Suppressor macrophage treated with lipopolysaccharide for 1 hour (primary cell): ENCODE measurements around the gene DHRS9.
A peak's percentile ranks its signal among the peaks of the same experiment; 100 is the strongest.
"Not testable (repeated sequence)": the region's sequence is repeated elsewhere in the genome, so short reads cannot be mapped to it uniquely, and the experiment has no call there.

Source experiments
- DNase-seq, 3 donors: peaks; one replicate each; pipeline ENCODE4 v3.0.0-alpha.2; 2020 to 2022

Gene DHRS9

GRCh38 chr2:169136428-169136827, 67.1 kb downstream of the DHRS9 start:
- DNase-seq: not testable (repeated sequence)

DNA sequence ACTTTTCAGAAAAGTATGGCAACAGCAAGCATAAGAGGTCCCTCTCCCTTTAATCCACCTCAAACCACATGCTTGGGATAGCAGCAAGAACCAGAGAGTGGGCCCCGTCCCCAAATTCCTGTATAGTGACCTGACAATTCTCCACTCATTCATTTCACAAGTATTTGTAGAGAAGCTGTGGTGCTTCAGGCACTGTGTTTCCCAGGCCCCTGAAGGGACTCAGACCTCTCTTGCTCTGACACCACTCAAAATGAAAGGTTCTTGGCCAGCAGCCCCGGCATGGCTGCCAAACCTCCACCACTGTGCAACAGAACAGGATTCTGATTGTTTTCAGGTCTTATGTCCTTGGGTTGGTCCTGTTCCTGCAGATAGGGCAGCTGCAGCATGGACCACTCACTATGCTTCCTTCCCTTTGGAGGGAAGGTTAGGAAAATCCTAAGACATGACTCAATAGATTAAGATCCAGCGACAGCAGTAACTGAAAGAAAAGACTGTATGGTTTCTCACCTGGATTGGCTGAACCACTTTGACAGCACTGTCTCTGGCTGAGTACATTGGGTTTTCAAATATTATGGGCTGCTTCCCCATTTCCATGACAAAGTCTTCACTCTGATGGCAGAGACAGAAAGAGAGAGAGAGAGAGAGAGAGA, 67.6 kb downstream of the DHRS9 start:
- no peak for DNase-seq

- DNase-seq: no peak
These were observed 68.6 kb downstream of the DHRS9 start for GRCh38 chr2:169137924-169138323.

GRCh38 chr2:169139145-169139544, 69.8 kb downstream of the DHRS9 start:
- DNase-seq: no peak

GRCh38 chr2:169139993-169140767, 70.8 kb downstream of the DHRS9 start:
- no peak for DNase-seq

GRCh38 chr2:169141713-169142352, 72.5 kb downstream of the DHRS9 start:
- peak; percentile 75 to 88 (median 87) for DNase-seq

DNA sequence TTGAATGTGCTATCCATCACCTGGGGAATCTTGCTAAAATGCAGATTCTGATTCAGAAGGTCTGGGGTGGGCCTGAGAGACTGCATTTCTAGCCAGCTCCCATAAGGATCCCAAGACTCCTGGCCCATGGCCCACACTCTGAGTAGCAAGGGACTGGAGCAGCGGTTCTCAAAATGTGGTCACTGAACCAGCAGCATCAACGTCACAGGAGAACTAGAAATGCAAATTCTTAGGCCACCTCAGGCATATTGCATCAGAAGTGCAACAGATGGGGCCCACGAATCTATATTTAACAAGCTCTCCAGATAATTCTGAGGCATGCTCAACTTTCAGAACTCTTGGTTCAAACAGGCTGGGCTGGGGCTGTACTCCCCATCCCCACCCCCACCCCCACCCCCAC, 74.6 kb downstream of the DHRS9 start:
- no peak for DNase-seq
